ENCODE results near the gene SV2B. TPM values are rescaled to one million over a fixed set of nuclear protein-coding genes. Genes with fewer than 3 reads are reported as not detected.

The SV2B gene
- total RNA-seq, 4 donors from 2014 or later: 0.42 to 2.3 (median 0.88) TPM

DNA sequence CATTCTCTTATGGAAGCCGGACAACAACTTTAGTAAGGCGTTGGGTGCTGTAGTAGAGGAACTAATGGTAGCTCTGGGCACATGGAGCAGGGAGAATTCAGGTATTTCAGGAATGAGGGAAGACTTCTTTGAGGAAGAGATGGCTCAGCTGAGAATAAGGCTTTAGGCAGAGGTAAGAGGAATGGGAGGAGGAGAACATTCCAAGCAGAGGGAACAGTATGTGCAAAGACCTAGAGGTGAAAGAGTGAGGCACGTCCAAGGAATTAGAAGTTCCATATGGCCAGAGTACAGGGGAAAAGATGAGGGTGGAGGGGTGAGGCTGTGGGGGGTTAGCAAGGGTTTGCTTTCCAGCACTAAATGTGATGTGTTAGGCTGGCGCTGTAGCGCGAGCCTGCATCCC, 1.6 kb upstream of the SV2B start:
- TF ChIP-seq POLR2A (IDR thresholded peaks at IDR 0.05) (no peak), CTCF (IDR thresholded peaks at IDR 0.05) (no peak)
- WGBS, 2 donors: 86 to 87% methylated on average over 6 of the region's 6 CpGs
- no peak for DNase-seq (ENCODE audit: low spot score in 2 of 2)
- intact Hi-C loops (cut with DNase I; ENCODE audit: low total_unique reads): no loop called here
- H3K4me3 ChIP-seq (ENCODE audit: low read depth, poor library complexity, severe bottlenecking): no peak overlapping the region

GRCh38 chr15:91099616-91099994, 452 bp upstream of the SV2B start:
- intact Hi-C loops (cut with DNase I; ENCODE audit: low total_unique reads): no loop called here
- WGBS, 2 donors: 0 to 1% methylated on average over 16 to 21 of the region's 22 CpGs
- peak in 1 of 2 donors; percentile 91 for DNase-seq (ENCODE audit: low spot score in 2 of 2)
- H3K4me3 ChIP-seq (ENCODE audit: low read depth, poor library complexity, severe bottlenecking): peak overlapping the region; percentile 38
- TF ChIP-seq POLR2A (IDR thresholded peaks at IDR 0.05) (no peak), CTCF (IDR thresholded peaks at IDR 0.05) (no peak)

GRCh38 chr15:91100814-91101607, 954 bp downstream of the SV2B start:
- no peak for DNase-seq (ENCODE audit: low spot score in 2 of 2)

GRCh38 chr15:91101608-91101920, 1.5 kb downstream of the SV2B start:
- no peak for DNase-seq (ENCODE audit: low spot score in 2 of 2)
- 81 to 85% methylated on average over 5 of the region's 5 CpGs for WGBS, 2 donors
- no peak overlapping the region for H3K4me3 ChIP-seq (ENCODE audit: low read depth, poor library complexity, severe bottlenecking)
- intact Hi-C loops (cut with DNase I; ENCODE audit: low total_unique reads): no loop called here
- TF ChIP-seq POLR2A (IDR thresholded peaks at IDR 0.05) (no peak), CTCF (IDR thresholded peaks at IDR 0.05) (no peak)

More at GRCh38 chr15:91100814-91101607, 954 bp downstream of the SV2B start:
- WGBS, 2 donors: 7 to 9% methylated on average over 18 of the region's 18 CpGs
- peak overlapping the region; percentile 38 for H3K4me3 ChIP-seq (ENCODE audit: low read depth, poor library complexity, severe bottlenecking)
- no peak for TF ChIP-seq POLR2A (IDR thresholded peaks at IDR 0.05)
- no peak for TF ChIP-seq CTCF (IDR thresholded peaks at IDR 0.05)
- intact Hi-C loops (cut with DNase I; ENCODE audit: low total_unique reads): no loop called here

GRCh38 chr15:91102546-91103330, 2.7 kb downstream of the SV2B start:
- 53 to 54% methylated on average over 6 of the region's 6 CpGs for WGBS, 2 donors
- TF ChIP-seq POLR2A (IDR thresholded peaks at IDR 0.05) (no peak), CTCF (IDR thresholded peaks at IDR 0.05) (no peak)
- no peak for DNase-seq (ENCODE audit: low spot score in 2 of 2)
- intact Hi-C loops (cut with DNase I; ENCODE audit: low total_unique reads): no loop called here
- H3K4me3 ChIP-seq (ENCODE audit: low read depth, poor library complexity, severe bottlenecking): no peak overlapping the region

Data from lower leg skin (tissue), 4 donors.